IMR-90 (cell line): ENCODE measurements around the gene PMM1. TPM values are rescaled to one million over a fixed set of nuclear protein-coding genes. Genes with fewer than 3 reads are reported as not detected.

Source experiments
- ATAC-seq: fragments of 200-7000 bp; cut with Tn5 transposase; 2 replicates; pipeline ENCODE4 v1.9.1; 2020; ENCODE audit warnings: low read depth, mild to moderate bottlenecking, moderate library complexity
- BruUV-seq: library from RNA; stranded (reverse); fragments of 400-500 nt; replicated peaks from 2 replicates; lab custom pipeline; 2021; lab: Mats Ljungman, UMichigan
- CTCF ChIA-PET: fragments of 300-600 bp; formaldehyde crosslinking; extraction: SDS; loops from one replicate; lab custom pipeline; 2021; ENCODE audit warnings: antibody characterized with exemption; lab: Yijun Ruan, JAX
- POLR2A ChIA-PET: fragments of 300-600 bp; sonication (Branson Sonifier 250); formaldehyde crosslinking; loops from one replicate; lab custom pipeline; 2022; ENCODE audit warnings: antibody characterized with exemption; ENCODE audit not compliant: unreplicated experiment; lab: Charles Lee
- DNase-seq: peaks from one replicate; pipeline ENCODE4 v3.0.0; 2013
- H2AFZ ChIP-seq: replicated peaks from 2 replicates; pipeline ENCODE3; 2013; ENCODE audit warnings: low read length, mild to moderate bottlenecking; ENCODE audit not compliant: poor library complexity
- H2AK5ac ChIP-seq: 2 replicates; pipeline ENCODE4 v1.6.1; 2013; ENCODE audit warnings: low read depth, low read length, inconsistent platforms
- H2AK9ac ChIP-seq: replicated peaks from 2 replicates; pipeline ENCODE3; 2013; ENCODE audit warnings: mild to moderate bottlenecking, low read depth, low read length, moderate library complexity; ENCODE audit not compliant: poor library complexity
- H2BK120ac ChIP-seq: 2 replicates; pipeline ENCODE4 v1.6.1; 2013; ENCODE audit warnings: low read depth, low read length, inconsistent platforms
- H2BK15ac ChIP-seq: 3 replicates; pipeline ENCODE4 v1.6.1; 2013; ENCODE audit warnings: low read depth, low read length, inconsistent platforms
- H2BK20ac ChIP-seq: 2 replicates; pipeline ENCODE4 v1.6.1; 2013; ENCODE audit warnings: low read depth, mild to moderate bottlenecking, inconsistent platforms, low read length, moderate library complexity
- H2BK5ac ChIP-seq: 2 replicates; pipeline ENCODE4 v1.6.1; 2013; ENCODE audit warnings: mild to moderate bottlenecking, low read depth, low read length, inconsistent platforms; ENCODE audit not compliant: poor library complexity, severe bottlenecking
- H3K14ac ChIP-seq: replicated peaks from 2 replicates; pipeline ENCODE4 v1.6.1; 2013; ENCODE audit warnings: low read depth, low read length, inconsistent platforms
- H3K18ac ChIP-seq: 2 replicates; pipeline ENCODE4 v1.6.1; 2013; ENCODE audit warnings: low read depth, low read length, control low read depth
- H3K23ac ChIP-seq: 2 replicates; pipeline ENCODE4 v1.6.1; 2013; ENCODE audit warnings: low read depth, low read length, inconsistent platforms
- H3K27ac ChIP-seq: 2 replicates; pipeline ENCODE4 v1.5.1; 2013; ENCODE audit warnings: mild to moderate bottlenecking, control low read depth, low read length; ENCODE audit not compliant: insufficient read depth
- H3K27me3 ChIP-seq: 2 replicates; pipeline ENCODE4 v1.6.1; 2013; ENCODE audit warnings: low read length; ENCODE audit not compliant: control insufficient read depth, insufficient read depth
- H3K36me3 ChIP-seq: 2 replicates; pipeline ENCODE4 v1.6.1; 2013; ENCODE audit warnings: low read length, mixed read lengths; ENCODE audit not compliant: control insufficient read depth, insufficient read depth
- H3K4ac ChIP-seq: 2 replicates; pipeline ENCODE4 v1.6.1; 2013; ENCODE audit warnings: low read depth, low read length, inconsistent platforms
- H3K4me1 ChIP-seq: 2 replicates; pipeline ENCODE4 v1.6.1; 2013; ENCODE audit warnings: low read length, mixed read lengths; ENCODE audit not compliant: control insufficient read depth, insufficient read depth
- H3K4me2 ChIP-seq: 2 replicates; pipeline ENCODE4 v1.6.1; 2013; ENCODE audit warnings: low read depth, mild to moderate bottlenecking, control low read depth, low read length, moderate library complexity
- H3K4me3 ChIP-seq: 2 replicates; pipeline ENCODE4 v1.5.1; 2013; ENCODE audit warnings: low read depth, mild to moderate bottlenecking, control low read depth, low read length, moderate library complexity; ENCODE audit not compliant: insufficient read depth
- H3K56ac ChIP-seq: 2 replicates; pipeline ENCODE4 v1.6.1; 2013; ENCODE audit warnings: low read length, inconsistent platforms; ENCODE audit not compliant: insufficient read depth; ENCODE audit errors: extremely low read depth
- H3K79me1 ChIP-seq, 2 experiments: 2 replicates each; pipeline ENCODE4 v1.6.1; 2013; ENCODE audit warnings: low read length in 2 of 2, inconsistent platforms in 1 of 2, low read depth in 1 of 2
- H3K9ac ChIP-seq: 2 replicates; pipeline ENCODE4 v1.6.1; 2013; ENCODE audit warnings: low read depth, low read length, control low read depth
- H3K9me1 ChIP-seq: 2 replicates; pipeline ENCODE4 v1.6.1; 2013; ENCODE audit warnings: low read length, inconsistent platforms; ENCODE audit not compliant: insufficient read depth
- H3K9me3 ChIP-seq: 2 replicates; pipeline ENCODE4 v1.6.1; 2013; ENCODE audit warnings: low read length; ENCODE audit not compliant: control insufficient read depth, insufficient read depth
- H4K20me1 ChIP-seq: 2 replicates; pipeline ENCODE4 v1.6.1; 2013; ENCODE audit warnings: low read length, inconsistent platforms; ENCODE audit not compliant: insufficient read depth
- H4K5ac ChIP-seq: 2 replicates; pipeline ENCODE4 v1.6.1; 2013; ENCODE audit warnings: mild to moderate bottlenecking, low read depth, low read length, control low read depth
- H4K8ac ChIP-seq, 2 experiments: 2 replicates each; pipeline ENCODE4 v1.6.1; 2013; ENCODE audit warnings: low read depth in 2 of 2, low read length in 2 of 2, control low read depth in 1 of 2, inconsistent platforms in 1 of 2
- H4K91ac ChIP-seq: 2 replicates; pipeline ENCODE4 v1.6.1; 2013; ENCODE audit warnings: low read depth, low read length, inconsistent platforms; ENCODE audit not compliant: insufficient read depth
- BHLHE40 ChIP-seq: fragments of 150-350 bp; IDR thresholded peaks from 2 replicates; pipeline ENCODE4 v1.6.1; 2016; ENCODE audit warnings: mild to moderate bottlenecking, low read depth, low read length
- CEBPB ChIP-seq: IDR thresholded peaks from 2 replicates; pipeline ENCODE4 v1.6.1; 2012; ENCODE audit warnings: low read depth, low read length, improper control_type of control experiment
- CHD1 ChIP-seq: IDR thresholded peaks from 2 replicates; pipeline ENCODE4 v1.6.1; 2012; ENCODE audit warnings: low read depth, low read length, improper control_type of control experiment
- CTCF ChIP-seq: conservative IDR thresholded peaks from 2 replicates; pipeline ENCODE4 v1.5.1; 2012; ENCODE audit warnings: mild to moderate bottlenecking, low read depth, low read length, improper control_type of control experiment
- ELK1 ChIP-seq: fragments of 150-350 bp; IDR thresholded peaks from 2 replicates; pipeline ENCODE4 v1.6.1; 2016; ENCODE audit warnings: low read depth, mild to moderate bottlenecking, low read length, moderate library complexity, borderline replicate concordance
- FOS ChIP-seq: fragments of 150-350 bp; IDR thresholded peaks from 2 replicates; pipeline ENCODE4 v1.6.1; 2016; ENCODE audit warnings: low read depth, low read length
- MAFK ChIP-seq: IDR thresholded peaks from 2 replicates; pipeline ENCODE4 v1.6.1; 2012; ENCODE audit warnings: low read depth, low read length, improper control_type of control experiment
- MAZ ChIP-seq: IDR thresholded peaks from 2 replicates; pipeline ENCODE4 v1.6.1; 2012; ENCODE audit warnings: low read depth, mild to moderate bottlenecking, low read length, improper control_type of control experiment, moderate library complexity, borderline replicate concordance
- MXI1 ChIP-seq: IDR thresholded peaks from 2 replicates; pipeline ENCODE4 v1.6.1; 2012; ENCODE audit warnings: low read depth, mild to moderate bottlenecking, low read length, moderate library complexity, borderline replicate concordance
- POLR2A ChIP-seq: IDR thresholded peaks from 2 replicates; pipeline ENCODE4 v1.6.1; 2012; ENCODE audit warnings: mild to moderate bottlenecking, low read depth, low read length
- RAD21 ChIP-seq: IDR thresholded peaks from 2 replicates; pipeline ENCODE4 v1.6.1; 2012; ENCODE audit warnings: low read length, improper control_type of control experiment
- RCOR1 ChIP-seq: IDR thresholded peaks from 2 replicates; pipeline ENCODE4 v1.6.1; 2012; ENCODE audit warnings: mild to moderate bottlenecking, low read length, improper control_type of control experiment; ENCODE audit not compliant: insufficient replicate concordance
- SMC3 ChIP-seq: fragments of 150-350 bp; IDR thresholded peaks from 2 replicates; pipeline ENCODE4 v1.6.1; 2016; ENCODE audit warnings: low read depth, mild to moderate bottlenecking, antibody characterized with exemption, low read length, moderate library complexity
- USF2 ChIP-seq: fragments of 150-350 bp; IDR thresholded peaks from 2 replicates; pipeline ENCODE4 v1.6.1; 2017; ENCODE audit warnings: mild to moderate bottlenecking, antibody characterized with exemption, low read length, low read depth
- WGBS, 2 experiments: methylation state at CpG; one replicate each; pipeline versions ENCODE4 v1.1.5 to v1.1.7; 2013; ENCODE audit warnings: missing lambda C conversion rate in 2 of 2; ENCODE audit not compliant: insufficient read length in 1 of 2; ENCODE audit errors: extremely low coverage in 2 of 2; 5-methylcytosine and 5-hydroxymethylcytosine counted together
- dilution Hi-C: fragments of 300-500 bp; cut with HindIII; formaldehyde crosslinking; loops from one replicate; pipeline ENCODE4 v1.14.3; 2018; ENCODE audit warnings: low sequenced_read_pairs; ENCODE audit not compliant: unreplicated experiment
- in situ Hi-C: fragments of 300-500 bp; cut with MboI; formaldehyde crosslinking; loops from 3 replicates; pipeline ENCODE4 v1.14.3; 2019; ENCODE audit warnings: low sequenced_read_pairs, inconsistent platforms, mixed read lengths
- intact Hi-C: fragments of 100-400 bp; cut with micrococcal nuclease; formaldehyde crosslinking; loops from 2 replicates; pipeline ENCODE4 v1.10.0; 2022
- polyA plus RNA-seq, 3 experiments: library from polyadenylated mRNA; depleted of rRNA; stranded (reverse); fragments of >200 nt; gene quantifications; 2 replicates each; pipeline ENCODE4 v1.2.3, GENCODE V29; 2012; ENCODE audit warnings: low replicate concordance in 1 of 3
- total RNA-seq: library from RNA; depleted of rRNA; stranded (reverse); fragments of >200 nt; gene quantifications from 2 replicates; pipeline ENCODE4 v1.2.3, GENCODE V29; 2012

Gene PMM1
- total and polyA plus RNA-seq, 2 of the 4 experiments (the other 2 are of a cell fraction): 22.8 to 92.8 TPM

- peaks cover 12% of the 10 kb centered on the region; the same call in 1 of the 2 replicates for H4K20me1 ChIP-seq
- no peak overlapping the region for H2BK120ac ChIP-seq
- peaks cover 4% of the 10 kb centered on the region for H3K36me3 ChIP-seq
- dilution Hi-C loops (no loop called here), in situ Hi-C loops (no loop called here), intact Hi-C loops (no loop called here)
- no peak overlapping the region for H2BK15ac ChIP-seq
- BruUV-seq: no TSS peak
- H3K23ac ChIP-seq: no peak overlapping the region
- no peak overlapping the region for H2AK9ac ChIP-seq
- no peak overlapping the region for H3K14ac ChIP-seq
- H4K91ac ChIP-seq: no peak overlapping the region
- no peak overlapping the region for H2BK5ac ChIP-seq
- H3K4me3 ChIP-seq: no peak overlapping the region
- TF ChIP-seq SMC3: no peak
- TF ChIP-seq RAD21: no peak
- no peak for TF ChIP-seq FOS
- no peak for TF ChIP-seq MAFK
- TF ChIP-seq ELK1: no peak
- no peak for TF ChIP-seq USF2
- no peak for TF ChIP-seq RCOR1
- no peak for TF ChIP-seq MXI1
- TF ChIP-seq BHLHE40: no peak
- TF ChIP-seq CTCF: no peak
- TF ChIP-seq MAZ: no peak
- no peak for TF ChIP-seq CHD1
- TF ChIP-seq CEBPB: no peak
- no peak for TF ChIP-seq POLR2A
- H4K5ac ChIP-seq: no peak overlapping the region
- no peak overlapping the region for H3K9ac ChIP-seq
- H4K8ac ChIP-seq: no peak overlapping the region
- H2BK20ac ChIP-seq: no peak overlapping the region
- DNase-seq (no peak), ATAC-seq (no peak)
- no CpG with 5 or more reads among the region's 6 CpGs for WGBS, 2 experiments
- no peak overlapping the region for H2AK5ac ChIP-seq
- H3K4me1 ChIP-seq: no peaks in the 10 kb centered on the region; the same call in 1 of the 2 replicates
- H3K79me1 ChIP-seq: peaks cover 18 to 51% of the 10 kb centered on the region in 2 experiments
- no peak overlapping the region for H3K18ac ChIP-seq
- H2AFZ ChIP-seq: no peak overlapping the region
- CTCF ChIA-PET: no interaction called here
- POLR2A ChIA-PET: no interaction called here
- H3K9me3 ChIP-seq: no peaks in the 10 kb centered on the region
- no peak overlapping the region for H3K4ac ChIP-seq
- no peak overlapping the region for H3K27ac ChIP-seq
- no peak overlapping the region for H3K4me2 ChIP-seq
- H3K56ac ChIP-seq: no peak overlapping the region
- peaks cover 5% of the 10 kb centered on the region; the same call in 1 of the 2 replicates for H3K9me1 ChIP-seq
- H3K27me3 ChIP-seq: no peaks in the 10 kb centered on the region
Observed at GRCh38 chr22:41612603-41613306, 23.1 kb upstream of the PMM1 start.
